ENCODE measurements around the gene TAB2.

- TF ChIP-seq POLR2A (IDR thresholded peaks at IDR 0.05; ENCODE audit: low read depth, low read length) (no peak), CTCF (IDR thresholded peaks at IDR 0.05; ENCODE audit: extremely low read depth in 1 of 2, insufficient read depth in 1 of 2, low read depth in 1 of 2, low read length in 2 of 2) (no peak), EZH2 (IDR thresholded peaks at IDR 0.05; ENCODE audit: borderline replicate concordance, low read depth, low read length, severe bottlenecking) (no peak), MAX (IDR thresholded peaks at IDR 0.05; ENCODE audit: insufficient read depth, insufficient read length) (no peak), MYC (IDR thresholded peaks at IDR 0.05; ENCODE audit: low read depth, low read length) (no peak), POLR2AphosphoS5 (IDR thresholded peaks at IDR 0.05; ENCODE audit: insufficient read depth, low read depth, low read length) (no peak), JUN (IDR thresholded peaks at IDR 0.05; ENCODE audit: borderline replicate concordance, insufficient read depth, insufficient read length, low read depth) (no peak), GATA2 (IDR thresholded peaks at IDR 0.05; ENCODE audit: insufficient read depth, insufficient read length, low read depth, low read length) (no peak), FOS (IDR thresholded peaks at IDR 0.05; ENCODE audit: borderline replicate concordance, insufficient read depth, low read length) (no peak)
Observed at GRCh38 chr6:149456311-149457021, 139.0 kb downstream of the TAB2 start.

Measured in endothelial cell of umbilical vein (primary cell).